Osteocyte (in vitro differentiated cells): ENCODE measurements around the gene RCSD1. TPM values are rescaled to one million over a fixed set of nuclear protein-coding genes. Genes with fewer than 3 reads are reported as not detected.

Experiments
- DNase-seq: peaks from one replicate; pipeline ENCODE4 v3.0.0; 2021; ENCODE audit warnings: mixed read lengths; ENCODE audit not compliant: unreplicated experiment; ENCODE audit errors: extremely low spot score
- H3K27ac Mint-ChIP-seq: one replicate; pipeline ENCODE4 v1.8.0; 2021; ENCODE audit warnings: mild to moderate bottlenecking, mixed read lengths; ENCODE audit not compliant: unreplicated experiment
- H3K27me3 Mint-ChIP-seq: one replicate; pipeline ENCODE4 v1.8.0; 2021; ENCODE audit warnings: mixed read lengths; ENCODE audit not compliant: unreplicated experiment
- H3K36me3 Mint-ChIP-seq: one replicate; pipeline ENCODE4 v1.8.0; 2021; ENCODE audit warnings: mixed read lengths; ENCODE audit not compliant: unreplicated experiment
- H3K4me1 Mint-ChIP-seq: one replicate; pipeline ENCODE4 v1.8.0; 2021; ENCODE audit warnings: mixed read lengths; ENCODE audit not compliant: unreplicated experiment
- H3K4me3 Mint-ChIP-seq: one replicate; pipeline ENCODE4 v1.8.0; 2021; ENCODE audit warnings: mild to moderate bottlenecking, moderate library complexity, mixed read lengths; ENCODE audit not compliant: unreplicated experiment
- H3K9me3 Mint-ChIP-seq: one replicate; pipeline ENCODE4 v1.8.0; 2021; ENCODE audit warnings: mixed read lengths; ENCODE audit not compliant: unreplicated experiment
- total RNA-seq: library from RNA; stranded (reverse); gene quantifications from 2 replicates; pipeline ENCODE4 v1.2.1, GENCODE V29; 2021
- TF ChIP-seq, protein P1 (sequence below): fragments of 200-600 bp; sonication (generic); IDR thresholded peaks from 2 replicates; pipeline ENCODE4 v1.5.0; 2021; ENCODE audit warnings: antibody characterized with exemption, mild to moderate bottlenecking, moderate library complexity

Gene RCSD1
- total RNA-seq, 1 donor from 2014 or later, result not detected

DNA sequence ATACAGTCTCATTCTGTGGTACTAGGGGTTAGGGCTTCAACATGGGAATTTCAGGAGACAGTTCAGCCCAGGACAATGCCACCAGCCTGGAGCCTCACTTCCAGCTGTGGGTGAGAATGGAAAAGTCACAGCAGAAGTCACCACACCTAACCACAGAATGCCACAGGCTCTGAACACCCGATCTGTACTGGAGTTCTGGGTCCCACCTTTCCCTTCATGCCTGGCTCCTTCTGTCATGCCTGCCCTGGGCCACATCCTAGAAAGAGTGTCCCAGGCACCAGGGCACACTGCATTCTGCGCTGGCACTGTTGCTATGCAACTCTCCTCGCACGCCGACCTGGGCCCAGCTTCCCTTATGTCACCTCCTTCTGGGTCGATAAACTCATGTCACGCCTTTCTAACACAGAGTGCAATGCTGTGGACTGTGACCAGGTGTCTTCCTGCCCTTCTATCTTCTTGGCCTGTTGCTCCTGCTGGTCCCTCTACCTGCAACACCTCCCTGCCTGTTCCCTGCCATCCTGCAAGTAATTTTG lies 21.2 kb downstream of the RCSD1 start:
- no peaks in the 10 kb centered on the region for H3K9me3 Mint-ChIP-seq
- H3K4me1 Mint-ChIP-seq, result peaks cover 3% of the 10 kb centered on the region
- TF ChIP-seq, protein P1, sequence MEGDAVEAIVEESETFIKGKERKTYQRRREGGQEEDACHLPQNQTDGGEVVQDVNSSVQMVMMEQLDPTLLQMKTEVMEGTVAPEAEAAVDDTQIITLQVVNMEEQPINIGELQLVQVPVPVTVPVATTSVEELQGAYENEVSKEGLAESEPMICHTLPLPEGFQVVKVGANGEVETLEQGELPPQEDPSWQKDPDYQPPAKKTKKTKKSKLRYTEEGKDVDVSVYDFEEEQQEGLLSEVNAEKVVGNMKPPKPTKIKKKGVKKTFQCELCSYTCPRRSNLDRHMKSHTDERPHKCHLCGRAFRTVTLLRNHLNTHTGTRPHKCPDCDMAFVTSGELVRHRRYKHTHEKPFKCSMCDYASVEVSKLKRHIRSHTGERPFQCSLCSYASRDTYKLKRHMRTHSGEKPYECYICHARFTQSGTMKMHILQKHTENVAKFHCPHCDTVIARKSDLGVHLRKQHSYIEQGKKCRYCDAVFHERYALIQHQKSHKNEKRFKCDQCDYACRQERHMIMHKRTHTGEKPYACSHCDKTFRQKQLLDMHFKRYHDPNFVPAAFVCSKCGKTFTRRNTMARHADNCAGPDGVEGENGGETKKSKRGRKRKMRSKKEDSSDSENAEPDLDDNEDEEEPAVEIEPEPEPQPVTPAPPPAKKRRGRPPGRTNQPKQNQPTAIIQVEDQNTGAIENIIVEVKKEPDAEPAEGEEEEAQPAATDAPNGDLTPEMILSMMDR, result no peak
- H3K27me3 Mint-ChIP-seq, result peaks cover 10% of the 10 kb centered on the region
- no peak overlapping the region for H3K4me3 Mint-ChIP-seq
- no peak for DNase-seq
- no peaks in the 10 kb centered on the region for H3K36me3 Mint-ChIP-seq
- no peak overlapping the region for H3K27ac Mint-ChIP-seq

DNA sequence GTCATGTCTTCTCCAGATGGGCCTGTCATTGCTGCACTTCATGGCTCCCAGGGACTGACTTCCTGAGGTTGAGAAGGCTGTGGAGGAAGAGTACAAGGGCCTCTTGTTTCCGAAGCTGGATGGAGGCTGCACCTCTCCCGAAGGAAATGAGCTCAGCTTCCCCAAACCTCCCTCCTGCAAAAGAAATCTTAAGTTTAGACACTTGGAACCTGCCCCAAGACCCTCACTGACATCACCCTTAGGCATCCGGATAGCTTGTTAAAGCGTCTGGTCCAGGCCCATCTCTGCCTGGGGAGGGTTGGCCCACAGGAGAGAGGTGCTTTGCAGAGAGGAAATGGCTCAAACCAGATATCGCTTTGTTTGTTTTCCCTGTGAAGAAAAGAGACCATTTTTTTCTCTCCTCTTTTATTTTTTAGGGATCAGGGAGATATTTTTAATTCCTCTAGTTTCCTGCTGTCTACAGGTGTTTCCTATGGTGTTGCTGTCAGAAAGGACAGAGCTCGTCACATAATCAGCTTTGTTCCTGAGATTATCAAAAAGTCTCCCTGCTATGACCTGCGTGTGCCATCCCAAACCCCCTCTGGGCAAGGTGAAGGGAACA lies 25.0 kb downstream of the RCSD1 start:
- Mint-ChIP-seq H3K36me3 (no peaks in the 10 kb centered on the region), H3K9me3 (no peaks in the 10 kb centered on the region), H3K27me3 (peaks cover 4% of the 10 kb centered on the region), H3K4me3 (no peak overlapping the region), H3K27ac (no peak overlapping the region), H3K4me1 (peaks cover 3% of the 10 kb centered on the region)
- no peak for DNase-seq
- TF ChIP-seq, protein P1, result no peak

DNA sequence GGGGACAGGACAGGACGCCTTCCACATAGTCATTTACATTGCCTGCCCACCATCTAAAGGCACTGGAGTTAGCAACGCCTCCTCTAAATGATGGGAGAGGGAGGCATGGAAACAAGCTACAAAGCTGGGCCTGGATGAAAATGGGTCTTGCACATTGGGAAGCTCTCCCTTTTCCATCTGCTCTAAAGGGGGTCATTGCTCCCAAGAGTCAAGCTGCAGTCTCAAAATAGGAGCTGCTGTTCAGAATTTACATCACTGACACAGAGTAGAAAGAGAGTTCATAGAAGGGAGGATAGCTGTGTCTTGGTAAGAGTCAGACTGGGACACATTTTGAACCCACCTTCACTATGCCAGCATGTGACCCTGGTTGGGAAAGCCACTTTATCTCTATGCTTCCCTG lies 26.6 kb downstream of the RCSD1 start:
- Mint-ChIP-seq H3K9me3 (no peaks in the 10 kb centered on the region), H3K4me1 (peaks cover 8% of the 10 kb centered on the region), H3K27ac (no peak overlapping the region), H3K27me3 (peaks cover 4% of the 10 kb centered on the region), H3K4me3 (no peak overlapping the region), H3K36me3 (no peaks in the 10 kb centered on the region)
- DNase-seq, result no peak
- TF ChIP-seq, protein P1, result no peak

DNA sequence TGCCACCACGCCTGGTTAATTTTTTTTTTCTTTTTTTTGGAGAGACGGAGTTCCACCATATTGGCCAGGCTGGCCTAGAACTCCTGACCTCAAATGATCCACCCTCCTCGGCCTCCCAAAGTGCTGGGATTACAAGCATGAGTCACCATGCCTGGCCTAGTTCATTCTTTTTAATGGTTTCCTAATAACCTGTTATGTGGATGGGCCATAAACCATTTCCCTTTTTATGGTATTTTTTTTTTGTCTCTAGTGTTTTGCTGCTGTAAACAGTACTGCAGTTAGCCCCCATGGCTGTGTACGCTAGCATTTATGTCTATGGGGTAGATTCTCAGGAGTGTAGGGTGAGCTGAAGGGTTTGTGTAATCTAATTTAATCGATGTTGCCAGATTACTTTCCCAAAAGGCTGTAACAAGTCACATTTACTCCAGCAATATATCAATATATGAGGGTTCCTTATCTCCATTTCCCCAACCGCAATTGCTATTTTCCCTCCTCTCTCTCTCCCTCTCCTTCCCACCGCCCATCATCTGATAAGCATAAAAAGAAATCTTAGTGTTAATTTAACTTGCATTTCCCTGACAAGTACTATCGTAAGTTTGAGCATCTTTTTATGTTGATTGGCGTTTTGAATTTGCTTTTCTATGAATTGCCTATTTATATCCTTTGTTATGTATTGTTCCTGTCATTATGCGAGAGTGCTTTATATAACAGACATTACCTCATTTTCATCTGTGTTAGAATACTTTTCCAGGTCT lies 28.7 kb downstream of the RCSD1 start:
- Mint-ChIP-seq H3K27me3 (peaks cover 4% of the 10 kb centered on the region), H3K4me1 (peaks cover 29% of the 10 kb centered on the region), H3K9me3 (no peaks in the 10 kb centered on the region), H3K36me3 (no peaks in the 10 kb centered on the region), H3K27ac (no peak overlapping the region), H3K4me3 (no peak overlapping the region)
- TF ChIP-seq, protein P1, result no peak
- DNase-seq, result no peak

DNA sequence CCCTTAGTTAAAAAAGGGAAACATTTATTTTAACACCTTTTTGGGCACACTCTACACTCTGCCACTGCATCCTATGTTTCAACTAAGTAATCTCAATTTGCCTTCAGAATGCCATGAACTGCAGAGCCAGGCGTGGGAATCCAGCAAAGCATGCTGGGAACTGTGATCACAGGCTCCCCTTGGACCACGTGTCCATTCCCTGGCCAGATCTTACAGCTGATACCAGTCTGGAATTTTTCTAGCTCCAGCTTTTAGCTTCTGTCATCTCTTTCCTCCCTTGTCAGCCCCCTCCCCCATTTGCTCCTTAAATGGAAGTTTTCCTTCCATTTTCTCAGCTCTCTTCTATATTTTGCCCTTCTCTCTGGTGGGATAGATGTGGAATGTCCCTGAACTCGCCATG lies 29.4 kb downstream of the RCSD1 start:
- Mint-ChIP-seq H3K4me3 (no peak overlapping the region), H3K36me3 (no peaks in the 10 kb centered on the region), H3K9me3 (no peaks in the 10 kb centered on the region), H3K27ac (no peak overlapping the region), H3K27me3 (no peaks in the 10 kb centered on the region), H3K4me1 (peaks cover 36% of the 10 kb centered on the region)
- TF ChIP-seq, protein P1, result no peak
- DNase-seq, result no peak
